Measurements from ENCODE around the gene RAB11A.

RAB11A gene

DNA sequence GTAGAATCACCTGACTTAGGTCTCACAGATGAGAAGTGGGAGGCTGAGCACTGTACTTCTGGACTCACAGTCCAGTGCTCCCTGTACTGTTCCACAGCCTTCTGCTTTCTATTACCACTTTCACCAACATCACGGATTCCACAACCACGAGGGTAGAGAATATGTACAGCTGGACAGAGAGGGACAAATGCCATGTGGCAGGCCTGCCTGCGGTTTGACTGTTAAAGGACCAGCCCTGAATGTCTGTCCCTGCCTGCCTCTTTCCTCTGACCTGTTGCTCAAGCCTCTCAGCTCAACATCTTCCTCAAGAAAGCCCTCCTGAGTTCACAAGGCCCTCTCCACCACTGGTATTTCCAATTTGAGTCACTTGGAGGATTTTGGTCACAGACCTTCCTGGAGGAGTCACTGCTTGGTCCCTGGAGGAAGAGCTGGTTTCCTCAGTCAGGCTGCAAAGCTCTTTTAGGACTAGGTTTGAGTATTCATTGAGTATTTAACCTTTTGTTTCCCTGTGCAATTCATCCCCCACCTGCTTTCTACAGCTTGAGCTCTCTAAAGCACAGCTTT, 49.1 kb downstream of the RAB11A start:
- DNase-seq: no peak

DNA sequence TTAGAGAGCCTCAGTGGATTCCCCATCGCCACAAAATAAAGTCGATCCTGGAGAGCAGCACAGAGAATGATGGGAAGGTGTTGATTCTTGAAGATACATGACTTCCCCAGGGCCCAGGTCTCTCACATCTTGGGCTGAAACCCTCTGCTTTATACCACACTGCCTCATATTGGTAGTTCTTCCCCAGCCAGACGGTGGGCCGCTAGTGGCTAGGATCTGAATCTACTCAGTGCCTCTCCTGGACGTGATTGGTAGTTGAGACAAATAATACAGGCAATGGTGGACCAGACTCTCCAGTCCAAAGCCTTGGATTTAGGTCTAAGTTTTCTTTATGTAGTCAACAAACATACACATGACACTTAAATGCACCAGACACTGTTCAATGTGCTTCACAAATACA, 49.7 kb downstream of the RAB11A start:
- no peak for DNase-seq

DNA sequence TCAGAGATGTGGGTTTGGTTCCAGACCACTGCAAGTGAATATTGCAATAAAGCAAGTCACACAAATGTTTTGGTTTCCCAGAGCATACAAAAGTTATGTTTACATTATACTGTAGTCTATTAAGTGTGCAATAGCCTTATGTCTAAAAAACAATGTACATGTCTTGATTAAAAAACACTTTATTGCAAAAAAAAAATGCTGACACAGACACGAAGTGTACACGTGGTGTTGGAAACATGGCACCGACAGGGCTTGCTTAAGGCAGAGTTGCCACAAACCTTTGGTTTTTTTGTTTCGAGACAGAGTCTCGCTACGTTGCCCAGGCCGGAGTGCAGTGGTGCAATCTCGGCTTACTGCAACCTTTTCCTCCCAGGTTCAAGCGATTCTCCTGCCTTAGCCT, 50.1 kb downstream of the RAB11A start:
- DNase-seq: no peak

DNA sequence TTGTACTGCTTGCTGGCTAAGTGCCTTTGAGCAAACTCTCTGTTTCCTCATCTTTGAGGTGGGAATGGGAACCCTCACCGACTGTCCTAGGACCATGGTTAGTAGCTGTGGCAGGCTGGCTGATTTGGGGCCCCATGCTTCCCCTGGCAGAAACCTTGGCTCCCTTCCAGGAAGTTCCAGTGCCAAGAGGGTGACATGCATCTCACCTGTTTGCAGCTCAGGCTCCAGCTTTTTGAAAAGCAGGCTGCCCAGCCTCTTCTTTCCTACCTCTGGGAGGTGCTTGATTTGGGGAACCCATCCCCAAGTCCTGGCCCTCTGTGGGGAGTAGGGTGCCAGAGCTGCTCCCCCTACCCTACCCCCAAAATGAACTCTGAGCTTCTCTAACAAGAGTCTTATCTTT, 50.8 kb downstream of the RAB11A start:
- no peak for DNase-seq

DNA sequence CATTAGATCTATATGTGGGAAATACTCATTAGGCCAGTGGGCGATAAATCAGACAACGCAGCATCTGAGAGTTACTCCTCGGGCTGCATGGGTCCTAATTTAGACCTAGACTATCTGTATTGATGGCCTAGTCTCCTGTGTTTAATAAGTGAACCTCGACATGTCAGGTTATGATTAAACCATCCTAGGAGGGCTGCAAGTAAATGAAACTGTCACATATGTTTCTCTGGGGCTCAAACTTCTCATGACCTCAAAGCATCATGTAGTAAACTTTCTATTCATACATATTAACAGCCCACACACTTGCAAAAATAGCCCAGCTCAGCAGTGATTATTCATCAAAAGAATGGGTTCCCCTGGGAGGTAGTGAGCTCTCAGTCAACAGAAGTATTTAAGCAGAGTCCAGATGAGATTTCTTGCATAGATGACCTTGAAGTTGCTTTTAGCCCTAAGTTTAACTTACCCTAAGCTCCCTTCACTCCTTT, 51.6 kb downstream of the RAB11A start:
- no peak for DNase-seq

DNA sequence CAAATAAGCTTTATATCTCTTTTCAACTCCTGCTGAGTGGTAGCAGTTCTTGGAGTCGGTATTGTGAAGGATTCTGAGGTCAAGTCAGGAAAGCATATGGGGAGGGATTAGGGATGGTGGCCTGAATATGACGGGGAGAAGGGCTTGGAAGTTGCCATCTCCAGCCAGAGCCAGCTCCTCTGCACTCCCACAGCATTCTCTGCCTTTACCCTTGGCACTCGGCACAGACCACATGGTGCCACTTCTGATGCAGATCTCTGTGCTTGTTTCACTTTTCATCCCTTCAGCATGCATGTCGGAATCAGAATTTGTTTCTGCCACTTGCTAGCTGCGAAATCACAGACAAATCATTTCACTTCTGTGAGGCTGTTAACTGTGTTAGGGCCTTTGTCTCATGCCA, 52.5 kb downstream of the RAB11A start:
- DNase-seq: no peak

DNA sequence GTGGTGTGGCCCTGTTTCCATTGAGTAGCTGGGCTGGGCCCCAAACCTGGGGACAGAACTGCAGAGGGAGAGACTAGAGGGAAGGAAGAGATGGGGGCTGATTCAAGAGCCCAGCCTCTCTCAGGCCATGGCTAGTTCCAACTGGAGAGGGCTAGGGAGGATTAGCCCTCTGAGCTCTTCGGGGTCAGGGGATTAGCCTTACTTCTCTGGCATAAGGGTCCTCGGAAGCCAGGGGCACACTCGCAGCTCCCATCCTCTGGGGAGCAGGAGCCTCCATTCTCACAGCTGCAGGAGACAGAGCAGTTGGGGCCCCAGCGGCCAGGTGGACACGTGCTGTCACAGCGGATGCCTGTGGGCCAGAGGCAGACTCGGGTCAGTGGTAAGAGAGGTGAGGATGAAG, 53.3 kb downstream of the RAB11A start:
- DNase-seq: no peak

DNA sequence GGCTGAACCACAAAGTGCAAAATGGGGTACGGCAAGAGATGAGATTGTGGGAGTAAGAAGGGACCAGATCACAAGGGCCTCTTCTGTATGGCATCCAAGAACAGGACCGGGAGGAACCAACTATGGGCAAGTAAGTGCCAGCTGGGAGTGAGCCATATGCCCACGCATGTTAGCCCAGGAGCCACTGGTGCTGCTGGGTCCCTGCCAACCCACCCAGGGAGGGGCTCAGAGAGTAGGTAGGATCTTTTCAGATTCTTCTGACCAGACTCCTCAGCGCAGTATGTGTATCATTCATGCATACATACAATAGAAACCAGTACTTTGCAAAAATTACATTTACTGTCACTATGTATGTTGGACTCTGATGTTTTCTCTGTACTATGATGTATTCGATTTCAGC, 54.0 kb downstream of the RAB11A start:
- DNase-seq: no peak

DNA sequence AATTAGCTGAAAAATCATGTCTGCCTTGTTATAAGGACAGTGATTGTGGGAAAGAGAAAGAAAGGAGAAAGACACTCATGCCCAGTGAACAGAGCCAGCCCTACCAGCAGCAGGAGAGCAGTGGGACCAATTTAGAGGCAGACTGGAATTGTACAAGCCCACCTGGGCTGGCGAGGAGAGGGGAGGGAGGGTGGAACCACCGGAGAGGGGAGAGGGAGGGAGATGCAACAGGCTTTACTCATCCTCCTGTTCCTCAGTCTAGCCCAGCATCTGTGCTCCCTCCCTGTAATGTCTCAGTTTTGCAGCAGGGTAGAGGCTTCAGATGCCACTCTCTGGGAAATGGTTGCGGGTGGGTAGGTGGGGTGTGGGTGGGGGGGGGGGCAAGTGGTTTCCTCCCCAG, 54.7 kb downstream of the RAB11A start:
- no peak for DNase-seq

DNA sequence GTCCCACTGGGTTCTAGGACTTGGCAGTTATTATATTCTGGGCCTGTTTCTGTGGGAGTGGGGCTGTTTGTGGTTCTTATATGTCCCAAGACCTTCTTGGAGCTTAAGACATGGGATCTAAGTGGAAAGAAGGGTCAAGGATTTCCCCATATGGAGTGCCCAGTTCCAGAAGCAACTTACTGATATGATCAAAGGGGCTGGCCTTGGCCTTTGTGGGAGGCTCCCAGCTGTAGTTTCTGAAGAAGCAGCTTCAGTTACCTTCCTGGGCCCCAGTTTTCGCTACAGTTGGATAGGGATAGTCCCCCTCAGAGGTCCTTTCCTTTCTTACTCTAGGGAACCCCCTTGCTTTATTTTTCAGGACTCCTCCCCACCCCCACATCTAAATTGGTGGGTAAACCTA, 56.0 kb downstream of the RAB11A start:
- DNase-seq: no peak

DNA sequence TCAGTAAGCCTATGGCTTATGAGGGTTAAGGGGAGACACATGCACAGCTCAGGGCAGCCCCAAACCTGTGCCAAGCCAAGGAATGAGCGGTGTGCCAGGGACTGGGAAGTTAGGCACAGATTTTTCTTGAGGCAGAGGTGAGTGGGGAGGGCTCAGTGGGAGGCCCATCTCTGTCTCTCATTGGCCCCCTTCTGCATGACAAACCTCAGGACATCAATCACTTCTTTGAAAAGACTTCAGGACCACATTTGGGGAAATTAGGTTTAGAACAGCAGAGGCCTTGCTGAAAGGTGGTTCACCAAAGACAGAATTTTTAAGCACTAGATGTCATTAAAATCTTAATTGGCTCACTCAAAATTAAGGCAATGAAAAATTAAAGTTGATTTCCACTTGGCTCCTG, 57.2 kb downstream of the RAB11A start:
- DNase-seq: no peak

DNA sequence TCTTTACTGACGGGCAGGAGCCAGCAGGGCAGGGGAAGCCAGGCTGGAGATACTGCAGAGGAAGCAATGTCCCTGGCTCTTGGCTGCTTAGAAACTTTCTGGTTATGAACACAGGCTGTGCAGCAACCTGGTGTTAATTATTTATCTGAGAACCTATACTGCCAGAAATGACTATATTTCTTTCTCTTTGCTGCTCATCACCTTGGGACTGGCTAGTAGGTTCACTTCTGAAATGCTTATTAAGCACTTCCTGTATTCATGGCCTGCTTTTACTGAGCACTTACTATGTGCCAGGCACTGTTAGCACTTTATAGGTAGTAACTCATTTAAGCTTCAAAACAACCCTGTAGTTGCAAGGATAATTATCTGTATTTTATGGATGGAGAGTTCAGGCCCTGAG, 57.6 kb downstream of the RAB11A start:
- DNase-seq: no peak

DNA sequence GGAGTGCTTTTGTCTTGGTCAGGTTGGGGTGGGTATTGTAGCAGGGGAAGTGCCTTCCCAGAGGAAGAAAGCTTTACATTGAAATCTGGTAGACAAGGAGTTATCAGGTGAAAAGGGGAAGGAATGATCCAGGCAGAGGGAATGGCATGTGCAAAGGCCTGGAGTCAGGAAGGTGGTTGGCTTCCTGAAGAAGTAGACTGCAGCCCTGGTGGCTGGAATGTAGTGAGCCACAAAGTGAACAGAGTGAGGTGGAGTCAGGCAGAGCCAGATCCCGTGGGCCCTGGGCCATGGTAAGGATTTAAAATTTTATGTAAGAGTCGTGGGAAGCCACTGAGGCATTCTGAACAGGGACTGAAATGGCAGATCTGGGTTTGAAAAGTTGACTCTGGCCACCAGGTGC, 58.3 kb downstream of the RAB11A start:
- DNase-seq: no peak

DNA sequence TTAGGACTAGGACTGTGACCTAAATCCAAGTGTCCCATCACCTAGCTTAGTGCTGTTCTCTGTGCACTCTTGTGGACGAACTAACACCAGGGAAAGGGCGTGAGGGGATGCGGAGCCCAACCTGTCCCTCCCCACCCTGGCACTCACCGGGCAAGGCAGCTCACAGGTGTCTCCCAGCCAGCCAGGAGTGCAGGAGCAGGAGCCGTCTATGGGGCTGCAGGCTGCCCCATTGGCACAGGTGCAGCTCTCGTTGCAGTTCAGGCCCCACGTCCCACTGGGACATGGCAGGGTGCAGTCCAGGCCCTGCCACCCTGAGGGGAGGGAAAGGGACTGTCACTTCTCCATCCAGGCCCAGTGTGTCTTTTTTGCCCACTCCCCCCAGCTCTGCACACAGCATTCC, 60.3 kb downstream of the RAB11A start:
- no peak for DNase-seq

DNA sequence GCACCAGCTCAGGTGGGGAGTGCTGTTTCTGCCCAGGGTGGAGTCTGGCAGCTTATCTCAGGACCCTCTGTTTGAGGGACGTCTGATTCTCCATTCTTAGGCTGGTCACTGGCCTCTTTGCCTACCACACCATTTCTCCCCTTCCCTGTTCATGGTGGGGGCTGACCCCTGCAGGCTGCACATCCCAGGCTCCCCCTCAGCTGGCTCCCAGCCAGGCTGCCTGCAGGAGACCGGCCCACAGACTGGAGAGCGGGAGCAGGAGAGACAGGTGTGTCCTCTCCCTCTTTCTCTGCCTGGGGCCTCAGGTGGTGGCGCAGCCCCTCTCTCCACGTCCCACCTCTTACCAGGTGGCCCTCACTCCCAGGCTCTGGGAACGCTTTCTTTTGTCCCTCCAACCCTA, 60.8 kb downstream of the RAB11A start:
- no peak for DNase-seq

DNA sequence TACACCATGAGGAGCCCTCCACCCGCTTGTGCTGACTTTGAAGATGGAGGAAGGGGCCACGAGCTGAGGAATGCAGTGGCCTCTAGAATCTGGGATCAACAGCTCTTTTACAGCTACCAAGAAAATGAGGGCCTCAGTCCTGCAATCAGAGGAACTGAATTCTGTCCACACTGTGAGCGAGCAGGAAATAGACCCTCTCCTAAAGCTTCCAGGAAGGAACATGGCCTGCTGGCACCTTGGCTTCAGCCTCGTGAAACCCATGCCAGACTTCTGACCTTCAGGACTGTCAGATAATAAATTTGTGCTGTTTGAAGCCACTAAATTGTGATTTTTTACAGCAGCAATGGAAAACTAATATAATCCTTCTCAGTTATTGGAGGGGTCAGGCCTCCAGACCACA, 61.9 kb downstream of the RAB11A start:
- no peak for DNase-seq

DNA sequence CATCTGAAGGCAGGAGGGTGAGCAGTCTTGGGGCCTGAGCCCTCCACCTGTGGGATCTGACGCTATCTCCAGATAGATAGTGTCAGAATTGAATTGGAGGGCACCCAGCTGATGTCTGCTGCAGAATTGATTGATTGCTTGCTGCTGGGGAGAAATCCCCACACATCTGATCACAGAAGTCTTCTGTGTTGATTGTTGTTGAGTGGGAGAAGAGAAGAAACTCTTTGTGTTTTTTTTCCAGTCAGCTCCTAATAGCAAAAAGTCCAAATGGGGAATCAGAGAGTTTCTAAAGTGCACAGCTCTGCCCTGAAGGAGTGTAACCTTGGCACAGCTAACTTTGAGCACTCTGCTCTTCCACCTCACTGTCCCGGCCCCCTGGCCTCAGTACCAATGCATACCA, 66.1 kb downstream of the RAB11A start:
- no peak for DNase-seq

DNA sequence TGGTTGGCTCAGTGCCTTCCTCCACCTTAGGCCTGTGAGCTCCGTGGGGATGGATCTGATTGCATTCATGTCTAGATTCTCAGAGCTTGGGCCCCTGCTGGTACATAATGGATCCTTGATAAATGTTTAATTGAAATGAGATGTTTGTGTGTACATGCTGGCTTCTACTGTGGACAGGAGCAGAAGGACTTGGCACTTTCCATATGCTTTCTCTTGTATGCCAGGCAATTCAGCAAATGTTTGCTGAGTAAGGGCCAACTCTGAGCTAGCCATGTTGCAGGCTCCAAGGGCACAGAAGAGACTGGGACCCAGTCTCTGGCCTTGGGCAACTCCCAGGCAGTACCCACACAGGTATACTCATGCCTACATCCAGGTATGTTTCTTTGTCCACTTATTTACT, 67.0 kb downstream of the RAB11A start:
- no peak for DNase-seq

DNA sequence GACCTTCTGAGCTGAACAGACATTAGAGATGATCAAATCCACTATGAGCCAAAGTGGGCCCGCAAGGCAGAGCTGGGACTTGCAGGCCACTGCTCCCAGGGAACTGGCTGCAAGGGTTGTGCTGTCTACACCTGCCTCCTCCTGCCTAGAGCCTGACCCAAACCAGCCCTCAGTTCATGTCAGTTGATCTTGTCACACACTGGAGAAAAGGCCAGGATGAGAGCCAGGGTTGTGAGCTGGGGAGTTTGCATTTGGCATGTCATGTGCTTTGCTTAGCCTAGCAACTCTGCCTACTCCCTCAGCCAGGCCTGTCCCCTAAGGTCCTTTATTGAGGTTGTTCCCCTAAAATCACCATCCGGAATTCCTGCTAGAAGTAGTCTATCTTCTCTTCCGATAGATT, 67.8 kb downstream of the RAB11A start:
- no peak for DNase-seq

DNA sequence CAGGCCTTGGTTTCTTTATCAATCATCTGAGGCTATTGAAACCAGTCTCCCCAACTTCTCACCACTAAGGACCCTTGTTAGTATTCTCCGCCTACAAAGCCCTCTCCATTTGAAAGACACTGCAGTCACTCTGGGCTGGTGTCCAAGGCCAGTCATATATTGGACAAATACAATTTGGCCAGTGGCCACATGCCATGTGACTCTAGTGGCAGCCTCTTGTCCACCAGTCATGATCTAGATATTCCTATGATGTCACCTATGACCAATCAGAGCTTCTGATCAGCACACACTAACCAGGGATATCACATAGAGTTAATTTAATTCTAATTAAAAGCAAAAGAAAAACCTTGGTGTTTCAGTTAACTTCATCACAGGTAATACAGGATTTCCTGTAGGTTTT, 68.2 kb downstream of the RAB11A start:
- no peak for DNase-seq

DNA sequence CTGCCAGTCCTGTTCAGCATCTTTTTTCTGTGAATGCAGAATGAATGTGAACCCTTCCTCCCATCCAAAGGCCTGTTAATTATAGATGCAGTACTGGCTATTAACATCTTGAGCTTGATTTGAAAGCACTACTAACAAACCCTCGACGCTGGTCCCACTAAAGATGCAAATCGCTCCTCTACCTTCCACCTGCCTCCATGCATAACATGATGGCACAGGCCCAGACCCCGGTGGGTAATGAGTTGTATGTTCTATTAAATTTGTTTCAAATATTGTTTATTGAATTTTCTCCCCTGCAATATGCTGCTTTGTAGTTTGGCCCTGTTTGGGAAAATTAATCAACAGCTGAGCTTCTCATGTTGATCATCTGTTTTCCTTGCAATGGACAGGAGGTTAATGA, 69.3 kb downstream of the RAB11A start:
- no peak for DNase-seq

DNA sequence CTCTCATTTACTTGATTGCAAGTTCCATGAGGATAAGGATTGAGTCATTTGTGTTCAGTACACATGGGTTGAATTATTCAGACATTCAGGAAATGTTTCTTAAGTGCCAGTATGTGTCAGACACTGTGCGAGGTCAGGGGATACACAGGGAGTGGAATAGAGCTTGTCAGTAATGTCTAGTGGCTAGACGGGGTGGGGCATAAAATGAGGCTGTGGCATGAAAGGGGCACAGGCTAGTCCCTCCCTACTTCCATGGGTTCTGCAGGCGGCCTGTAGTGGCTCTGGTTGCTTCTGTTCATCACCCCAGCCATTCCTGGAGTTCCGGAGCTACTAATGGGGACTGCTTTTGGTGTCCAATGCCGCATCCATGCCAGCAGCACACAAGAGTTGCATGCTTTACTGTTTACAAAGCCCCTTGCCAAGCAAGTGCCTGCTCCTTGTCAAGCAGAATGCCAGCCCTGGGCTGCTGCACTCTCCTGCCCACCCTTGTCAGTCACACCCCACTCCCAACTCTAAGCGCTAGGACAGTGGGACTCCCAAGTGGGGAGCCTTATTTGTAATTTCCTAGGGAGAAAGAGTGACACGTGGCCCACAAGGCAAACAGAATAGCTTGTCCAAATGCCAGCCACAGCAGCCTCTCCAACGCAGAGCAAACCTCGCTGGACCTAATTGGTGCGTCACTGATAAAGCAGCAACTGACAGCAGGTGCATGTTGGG, 70.8 kb downstream of the RAB11A start:
- DNase-seq: no peak

DNA sequence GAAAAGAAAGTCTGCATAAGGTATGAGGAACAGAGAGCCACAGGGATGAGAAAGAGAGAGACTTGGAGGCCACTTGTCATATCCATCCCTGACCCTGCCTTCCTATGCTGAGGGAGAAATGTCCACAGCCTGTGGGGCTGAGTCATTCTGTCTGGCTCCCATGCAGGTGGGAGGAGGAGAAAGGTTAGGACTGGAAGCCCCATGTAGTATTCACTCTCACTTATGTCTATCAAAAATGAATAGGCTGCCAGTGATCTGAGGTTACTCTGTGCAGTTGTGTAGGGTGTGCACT, 71.3 kb downstream of the RAB11A start:
- no peak for DNase-seq
